ENCODE measurements around the gene EYS.
"Not testable (repeated sequence)": the region's sequence is repeated elsewhere in the genome, so short reads cannot be mapped to it uniquely, and the experiment has no call there.

EYS gene

DNA sequence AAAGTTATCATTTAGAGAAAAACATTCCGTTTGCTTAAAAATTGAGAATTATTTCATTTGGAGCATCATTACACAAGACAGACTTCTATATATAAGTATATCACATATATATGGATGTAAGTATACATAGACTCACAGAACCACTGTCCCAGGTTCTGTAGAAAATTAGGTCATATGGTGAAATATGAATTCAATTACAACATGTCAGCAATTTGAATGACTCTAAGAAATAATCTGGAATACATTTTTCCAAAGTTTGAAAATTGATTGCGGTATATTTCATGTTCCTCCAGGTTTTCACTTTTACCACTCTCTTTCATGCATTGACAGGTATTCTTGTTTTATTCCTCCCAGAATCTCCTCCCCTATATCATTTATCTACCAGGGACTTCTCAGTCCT, 1179.1 kb downstream of the EYS start:
- no peak for DNase-seq

DNA sequence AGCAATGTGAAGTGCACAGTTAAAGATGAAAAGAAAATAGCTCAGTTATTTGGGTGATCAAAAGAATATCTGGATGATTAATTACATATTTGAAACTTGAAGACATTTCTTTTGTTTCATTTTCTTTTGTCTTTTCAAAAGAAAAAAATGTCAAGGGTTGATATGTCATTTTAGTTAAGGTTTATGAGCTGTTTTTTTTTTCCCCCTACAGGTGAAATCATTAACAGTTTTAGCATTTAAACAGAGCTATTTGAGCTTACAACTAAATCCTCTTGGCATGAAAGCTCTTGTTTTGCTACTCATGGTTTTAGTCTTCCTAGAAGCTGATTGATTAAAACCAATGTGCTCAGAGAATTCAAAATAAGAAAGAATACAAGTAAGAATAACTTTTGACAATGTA, 1184.2 kb downstream of the EYS start:
- DNase-seq: no peak

DNA sequence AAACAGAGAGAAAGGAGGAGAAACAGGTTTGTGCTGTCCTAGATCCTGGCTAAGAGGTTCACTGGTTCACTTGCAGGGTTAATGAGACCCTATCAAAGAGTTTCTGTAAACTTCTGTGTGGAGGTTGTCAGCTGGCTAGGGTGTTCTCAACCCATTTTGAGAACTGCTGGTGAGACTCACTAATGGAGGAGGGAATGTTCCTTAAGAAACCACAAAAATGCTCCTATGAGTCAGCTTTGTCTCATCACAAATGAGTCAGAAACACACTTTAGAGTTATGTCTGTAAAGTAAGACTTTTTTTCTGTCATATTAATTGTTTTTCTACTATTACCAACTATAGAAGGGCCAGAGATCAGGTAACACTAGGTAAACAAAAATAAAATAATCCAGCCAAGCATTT, 1187.0 kb downstream of the EYS start:
- DNase-seq: no peak

DNA sequence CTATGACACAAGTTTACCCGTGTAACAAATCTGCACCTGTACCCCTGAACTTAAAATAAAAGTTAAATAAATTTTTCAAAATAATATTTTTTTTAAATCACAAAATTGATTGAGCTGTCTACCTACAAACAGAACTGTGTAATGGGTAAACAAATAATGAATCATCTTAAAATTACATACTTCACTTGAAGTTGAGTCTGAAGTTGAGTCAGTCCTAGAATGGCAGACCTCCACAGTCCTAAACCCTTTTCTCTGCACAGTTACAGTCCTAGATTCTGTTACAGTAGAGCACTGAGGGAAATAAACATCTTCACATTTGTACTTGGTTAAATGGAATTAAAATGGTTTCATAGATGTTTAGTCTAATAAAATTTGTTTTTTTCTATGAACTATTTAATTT, 1190.6 kb downstream of the EYS start:
- no peak for DNase-seq

DNA sequence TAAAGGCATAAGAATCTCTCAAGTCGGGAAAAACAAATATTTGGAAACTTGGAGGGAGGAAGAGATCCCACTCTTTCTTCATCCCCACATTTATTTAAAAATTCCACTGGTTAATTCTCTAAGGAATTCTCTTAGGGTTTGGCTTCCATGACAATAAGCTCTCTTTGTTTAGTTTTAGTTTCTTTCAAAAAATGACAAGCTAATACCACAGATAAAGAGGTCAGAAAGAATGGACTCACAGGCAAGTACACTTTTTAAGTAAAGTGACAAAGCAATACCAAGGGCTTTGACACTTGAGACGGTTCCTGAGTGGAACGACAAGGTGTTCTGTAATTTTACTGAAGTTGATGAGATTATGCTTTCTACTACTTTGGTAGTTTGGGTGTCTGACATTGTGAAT, 1199.4 kb downstream of the EYS start:
- no peak for DNase-seq

DNA sequence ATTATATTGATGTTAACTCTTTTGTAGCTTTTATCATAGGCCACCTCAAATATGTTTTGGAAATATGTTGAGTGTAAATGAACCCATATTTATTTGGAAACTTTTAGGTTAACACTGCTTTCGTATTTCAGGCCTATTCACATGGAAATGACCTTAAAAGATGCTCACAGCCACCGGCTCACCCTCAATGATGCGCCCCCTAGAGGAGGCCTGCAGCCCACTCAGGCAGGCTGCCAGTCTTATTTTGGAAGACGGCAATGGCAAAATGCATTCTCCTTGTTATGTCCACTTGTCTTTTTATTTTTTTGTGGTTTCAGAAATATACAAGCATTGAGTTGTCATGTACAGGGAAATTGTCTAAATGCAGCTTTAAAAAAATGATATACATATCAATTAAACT, 1201.7 kb downstream of the EYS start:
- DNase-seq: no peak

DNA sequence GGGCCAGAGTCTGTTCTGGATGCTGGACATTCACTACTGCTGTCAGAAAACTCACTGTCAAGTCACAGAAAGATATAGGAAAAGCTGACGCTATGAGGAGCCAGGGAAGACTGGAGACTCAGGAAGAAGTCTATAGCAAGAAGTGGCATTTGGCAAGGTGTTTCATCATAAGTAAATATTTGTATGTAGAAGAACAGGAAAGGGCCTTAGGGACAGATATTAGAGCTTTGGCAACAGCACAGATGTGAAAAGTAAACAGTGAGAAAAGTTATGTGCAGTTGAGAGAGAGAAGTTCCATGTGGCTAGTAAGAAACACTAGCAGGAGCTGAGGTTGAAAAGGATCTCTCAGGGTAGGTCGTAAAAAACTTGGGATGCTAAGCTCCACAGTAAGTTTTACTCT, 1202.5 kb downstream of the EYS start:
- no peak for DNase-seq

DNA sequence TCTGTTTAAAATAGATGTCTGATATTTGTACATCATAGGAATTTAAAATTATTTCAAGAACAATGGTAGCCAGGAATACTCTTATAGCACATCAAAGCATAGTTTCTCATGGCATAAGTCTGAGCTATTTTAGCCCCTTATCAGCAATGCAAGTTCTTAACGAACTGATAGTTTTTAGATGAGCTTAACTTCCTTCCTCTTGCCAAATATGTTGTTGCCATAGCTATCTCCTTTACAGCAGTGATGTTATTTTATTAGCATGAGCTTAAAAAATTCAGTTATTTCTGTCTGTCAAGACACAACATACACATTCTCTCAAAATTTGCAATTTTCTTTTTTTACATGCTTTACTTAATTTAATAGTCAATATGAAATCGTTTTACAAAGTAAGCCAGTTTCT, 1204.2 kb downstream of the EYS start:
- DNase-seq: no peak

DNA sequence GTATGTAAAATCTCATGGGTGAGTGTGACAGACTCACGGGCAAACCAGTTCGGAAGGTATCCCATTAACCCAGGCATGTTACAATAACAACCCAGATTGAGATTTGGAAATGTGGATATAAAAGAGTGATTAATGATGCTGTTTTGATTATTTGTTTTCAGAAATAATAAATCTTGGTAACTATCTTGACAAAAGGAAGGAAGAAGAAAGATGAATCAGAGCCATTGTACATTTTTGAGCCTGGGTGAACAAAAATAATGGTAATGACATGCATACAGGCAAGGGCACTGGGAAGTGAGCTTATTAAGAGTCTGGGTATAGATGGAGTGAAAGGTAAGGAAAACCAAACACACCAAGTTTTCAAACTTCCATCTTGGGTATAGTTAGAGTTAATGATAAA, 1209.4 kb downstream of the EYS start:
- no peak for DNase-seq

DNA sequence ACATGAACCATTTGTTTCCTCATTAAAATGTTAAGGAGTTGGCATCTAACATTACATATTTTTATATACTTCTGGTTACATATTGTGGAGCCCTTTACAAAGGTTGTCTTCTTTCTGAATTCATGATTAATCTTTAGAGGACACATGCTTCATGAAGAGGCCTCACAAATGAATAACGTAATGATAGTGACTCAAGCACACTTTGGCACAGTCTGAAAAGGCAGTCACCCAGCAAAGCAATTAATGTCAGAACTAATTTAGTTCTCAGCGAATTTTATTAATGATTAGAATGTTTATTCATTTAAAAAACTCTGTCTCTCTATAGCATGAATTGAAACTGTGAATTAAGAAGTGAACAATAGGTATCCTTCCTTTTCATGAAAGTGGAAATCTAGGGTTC, 1217.3 kb downstream of the EYS start:
- no peak for DNase-seq

DNA sequence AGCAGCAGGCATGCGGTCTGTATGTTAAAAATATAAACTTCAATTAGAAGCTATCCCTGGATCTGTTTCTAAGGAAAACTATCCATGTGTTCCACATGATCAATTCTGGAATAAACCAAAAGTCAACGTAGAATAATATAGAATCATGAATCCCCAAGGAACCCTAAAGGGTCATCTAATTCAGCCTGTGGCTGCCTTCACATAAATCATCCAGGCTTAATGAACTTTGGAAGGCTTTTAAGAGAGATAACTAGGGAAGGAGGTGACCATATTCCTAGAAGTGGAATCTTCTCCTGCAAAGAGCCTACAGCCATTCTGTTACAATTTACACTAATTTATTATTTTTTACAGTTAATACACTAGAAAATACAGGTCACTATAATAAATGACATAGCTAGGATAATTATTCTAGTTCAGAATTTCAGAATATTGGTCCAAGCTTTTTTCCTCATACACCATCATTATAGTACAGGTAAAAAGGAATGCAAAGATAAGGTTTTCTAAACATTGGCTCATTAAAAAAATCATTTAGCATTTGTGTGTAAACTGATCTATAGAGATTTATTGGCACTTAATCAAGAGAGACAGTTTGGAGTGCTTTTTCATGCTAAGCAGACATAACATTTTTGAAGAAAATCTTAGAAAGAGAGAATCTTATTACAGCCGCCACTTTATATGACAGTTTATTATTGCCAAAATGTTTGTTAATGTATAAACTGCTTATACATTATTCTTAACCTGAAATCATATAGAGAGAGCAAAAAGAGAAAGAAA, 1220.3 kb downstream of the EYS start:
- no peak for DNase-seq

DNA sequence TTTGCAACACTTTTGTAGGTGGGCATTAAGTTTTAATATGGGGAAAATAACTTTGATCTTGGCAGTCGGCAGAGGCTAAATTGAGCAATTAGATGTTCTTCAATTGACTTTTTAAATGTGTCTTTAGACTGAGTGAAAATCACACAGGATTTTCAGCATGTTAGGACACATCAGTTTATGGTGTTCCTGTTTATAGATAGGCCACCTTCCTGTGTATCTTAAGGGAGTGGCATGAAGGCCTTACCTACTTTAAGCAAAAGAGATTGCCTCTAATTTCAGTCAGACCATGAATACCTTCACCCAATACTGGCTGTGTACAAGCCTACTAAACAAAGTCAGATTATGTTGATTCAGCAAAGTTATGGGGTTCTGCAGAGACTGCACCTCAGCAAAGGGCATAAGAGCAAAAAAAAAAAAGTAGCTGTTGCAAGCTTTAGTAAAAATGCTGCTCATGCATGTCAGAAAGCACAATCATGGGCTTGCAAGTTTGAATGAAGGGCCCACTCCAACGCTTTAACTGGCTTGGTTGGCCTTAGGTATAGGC, 1223.0 kb downstream of the EYS start:
- no peak for DNase-seq

DNA sequence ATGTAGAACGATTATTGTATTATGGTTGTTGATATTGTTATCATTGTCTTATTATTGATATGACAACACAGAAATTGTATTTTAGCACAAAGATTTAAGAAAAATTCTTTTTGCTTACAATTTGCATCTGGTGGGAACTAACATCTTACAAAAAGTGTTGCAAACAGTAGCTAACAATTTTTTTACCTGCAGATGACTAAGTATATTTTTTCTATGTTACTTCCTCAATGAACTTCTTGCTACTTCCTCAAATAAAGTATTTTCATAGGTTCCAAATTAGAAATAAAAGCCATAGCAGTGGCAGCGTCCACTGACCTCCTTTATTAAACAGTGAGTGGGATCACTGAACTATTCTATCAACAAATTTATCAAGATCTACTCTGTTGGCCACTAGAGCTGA, 1224.4 kb downstream of the EYS start:
- DNase-seq: no peak

DNA sequence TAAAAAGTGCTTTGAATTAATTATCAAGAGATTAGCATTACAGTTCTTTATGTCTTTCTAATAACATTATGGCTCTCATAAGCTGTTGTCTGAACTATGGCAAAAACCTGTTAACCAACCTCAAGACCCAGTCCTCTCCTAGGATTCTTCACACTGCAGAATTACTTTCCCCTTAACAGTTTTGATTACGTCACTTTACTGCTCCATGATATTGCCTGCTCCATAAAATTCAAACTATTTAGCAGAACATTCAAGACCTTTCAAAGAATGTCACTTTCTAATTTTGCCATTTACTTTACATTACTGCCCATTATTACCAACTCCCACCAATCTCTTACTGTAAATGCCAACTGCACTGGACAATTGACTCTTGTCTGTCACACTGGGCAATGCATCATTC, 1227.9 kb downstream of the EYS start:
- DNase-seq: no peak

DNA sequence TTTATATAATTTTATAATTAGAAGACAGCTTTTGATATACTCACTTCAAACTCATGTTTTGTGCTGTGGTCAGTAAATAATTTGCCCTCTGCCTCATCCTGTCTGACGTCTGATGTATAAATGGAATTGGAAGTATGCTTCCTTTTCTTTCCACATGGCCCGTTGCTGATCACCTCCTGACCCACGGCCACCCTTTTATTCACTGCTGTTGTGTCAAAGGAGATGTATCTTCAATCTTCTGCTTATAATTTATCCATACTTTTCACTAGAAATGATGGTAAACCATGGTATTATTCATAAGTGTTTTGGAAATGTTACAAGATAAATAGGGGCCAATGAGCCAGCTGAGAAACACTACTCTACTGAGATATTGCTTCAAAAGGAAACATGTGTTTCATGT, 1229.6 kb downstream of the EYS start:
- DNase-seq: no peak

DNA sequence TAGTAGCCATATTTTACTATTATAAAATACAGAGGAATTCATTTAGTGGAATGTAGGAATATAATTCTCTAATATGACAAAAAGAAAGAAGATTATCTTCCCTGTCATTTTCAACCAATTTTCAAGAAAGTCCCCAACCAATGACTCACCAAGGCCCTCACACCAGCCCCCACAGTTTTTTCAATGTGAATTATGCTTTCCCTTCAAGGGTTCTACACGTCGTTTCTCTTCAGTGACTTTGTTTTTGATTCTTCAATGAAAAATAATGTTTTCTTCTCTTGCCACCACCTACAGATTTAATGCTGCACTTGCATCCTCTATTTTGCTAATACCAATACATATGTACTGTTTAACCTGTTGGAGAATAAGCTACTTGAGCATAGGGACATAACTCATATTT, 1230.1 kb downstream of the EYS start:
- no peak for DNase-seq

DNA sequence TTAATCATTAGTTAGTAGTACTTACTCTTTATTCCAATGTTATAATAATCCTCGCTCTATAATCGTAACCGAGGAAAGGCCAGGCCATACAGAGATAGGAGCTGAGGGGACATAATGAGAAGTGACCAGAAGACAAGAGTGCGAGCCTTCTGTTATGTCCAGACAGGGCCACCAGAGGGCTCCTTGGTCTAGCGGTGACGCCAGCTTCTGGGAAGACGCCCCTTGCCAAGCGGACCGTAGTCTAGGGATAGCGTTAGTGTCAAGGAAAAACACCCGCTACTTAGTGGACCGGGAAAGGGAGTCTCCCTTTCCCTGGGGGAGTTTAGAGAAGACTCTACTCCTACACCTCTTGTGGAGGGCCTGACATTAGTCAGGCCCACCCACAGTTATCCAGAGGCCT, 1237.6 kb downstream of the EYS start:
- DNase-seq: not testable (repeated sequence)

DNA sequence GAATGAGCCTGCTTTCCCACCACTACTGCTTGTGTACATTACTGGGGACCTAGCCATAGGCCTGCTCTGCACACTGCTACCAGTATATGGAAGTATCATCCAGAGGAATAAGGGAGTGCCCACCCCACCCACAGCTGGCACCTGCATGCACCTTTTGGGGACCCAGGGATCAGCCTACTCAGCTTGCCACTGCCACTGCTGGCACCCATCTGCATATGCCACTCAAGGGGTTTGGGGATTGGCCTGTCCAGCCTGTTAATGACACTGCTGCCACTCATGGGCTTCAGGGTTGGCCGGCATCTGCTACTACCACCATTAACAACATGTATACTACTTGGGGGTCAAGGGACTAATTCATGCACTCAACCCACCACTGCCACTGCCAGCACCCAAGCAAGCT, 1239.4 kb downstream of the EYS start:
- DNase-seq: no peak

DNA sequence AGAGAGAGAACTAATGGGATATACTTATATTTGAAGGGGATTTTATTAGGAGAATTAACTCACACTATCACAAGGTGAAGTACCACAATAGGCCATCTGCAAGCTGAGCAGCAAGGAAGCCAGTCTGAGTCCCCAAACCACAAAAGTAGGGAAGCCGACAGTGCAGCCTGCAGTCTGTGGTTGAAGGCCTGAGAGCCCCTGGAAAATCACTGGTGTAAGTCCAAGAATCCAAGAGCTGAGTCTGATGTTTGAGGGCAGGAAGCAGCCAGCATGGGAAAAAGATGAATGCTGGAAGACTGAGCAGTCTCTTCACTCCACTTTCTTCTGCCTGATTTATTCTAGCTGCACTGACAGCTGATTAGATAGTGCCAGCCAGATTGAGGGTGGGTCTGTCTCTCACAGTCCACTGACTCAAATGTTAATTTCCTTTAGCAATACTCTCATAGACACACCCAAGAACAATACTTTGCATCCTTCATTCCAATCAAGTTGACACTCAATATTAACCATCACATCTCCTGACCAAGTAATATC, 1247.5 kb downstream of the EYS start:
- no peak for DNase-seq

DNA sequence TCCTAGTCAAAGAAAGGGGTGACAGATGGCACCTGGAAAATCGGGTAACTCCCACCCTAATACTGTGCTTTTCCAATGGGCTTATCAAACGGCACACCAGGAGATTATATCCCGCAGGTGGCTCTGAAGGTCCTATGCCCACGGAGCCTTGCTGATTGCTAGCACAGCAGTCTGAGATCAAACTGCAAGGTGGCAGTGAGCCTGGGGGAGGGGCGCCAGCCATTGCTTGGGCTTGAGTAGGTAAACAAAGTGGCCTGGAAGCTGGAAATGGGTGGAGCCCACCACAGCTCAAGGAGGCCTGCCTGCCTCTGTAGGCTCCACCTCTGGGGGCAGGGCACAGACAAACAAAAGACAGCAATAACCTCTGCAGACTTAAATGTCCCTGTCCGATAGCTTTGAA, 1258.9 kb downstream of the EYS start:
- not testable (repeated sequence) for DNase-seq

DNA sequence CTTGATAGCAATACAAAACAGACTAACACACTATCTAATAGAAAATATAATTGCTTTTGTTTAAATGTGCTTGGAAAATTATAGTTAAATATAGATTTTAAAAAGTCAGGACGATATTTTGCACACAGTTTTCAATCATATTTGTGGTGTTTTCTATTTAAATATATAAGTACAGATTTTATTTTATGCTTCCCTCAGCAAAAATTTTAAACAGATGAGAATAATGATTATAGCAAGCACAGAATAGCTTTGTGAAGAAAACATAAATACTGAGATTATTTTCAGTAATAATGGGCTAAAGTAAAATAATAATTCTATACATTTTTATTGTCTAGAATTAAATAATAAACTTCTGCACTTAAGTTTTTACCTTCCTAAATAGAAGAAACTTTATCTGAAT, 1262.0 kb downstream of the EYS start:
- no peak for DNase-seq

DNA sequence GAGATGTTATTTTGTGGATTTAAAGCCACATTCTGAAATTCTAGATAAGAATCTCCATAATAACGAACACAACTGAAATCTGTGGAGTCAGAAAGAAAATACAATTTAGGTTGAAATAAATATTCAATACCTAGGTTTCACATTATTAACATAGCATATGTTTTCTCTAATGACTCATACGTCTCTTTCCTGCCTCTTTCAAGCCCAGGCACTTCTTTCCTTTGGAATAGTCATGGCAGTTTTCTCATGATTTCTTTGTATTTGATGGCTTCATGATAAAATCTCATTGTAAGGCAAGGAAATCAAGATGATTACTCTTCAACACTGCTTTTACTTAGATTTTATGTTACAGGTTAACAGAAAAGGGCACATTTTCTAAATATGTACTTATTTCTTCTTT, 1267.8 kb downstream of the EYS start:
- no peak for DNase-seq

DNA sequence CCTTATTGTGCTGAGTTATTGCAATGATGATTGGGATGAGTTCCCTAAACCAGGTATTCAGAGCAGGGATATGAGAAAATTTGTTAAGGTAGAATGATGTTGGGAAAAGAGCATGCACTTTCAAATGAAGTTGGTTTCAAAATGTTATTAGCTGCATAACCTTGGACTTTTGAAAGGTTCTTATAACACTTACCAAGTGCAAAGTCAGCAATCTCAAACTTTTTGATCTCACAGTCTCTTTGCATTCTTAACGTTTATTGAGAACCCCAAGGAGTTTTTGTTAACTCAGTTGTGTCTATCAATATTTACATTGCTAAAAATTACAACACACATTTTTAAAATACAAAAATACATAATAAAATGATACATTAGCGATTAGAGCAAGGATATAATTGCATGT, 1269.0 kb downstream of the EYS start:
- no peak for DNase-seq

DNA sequence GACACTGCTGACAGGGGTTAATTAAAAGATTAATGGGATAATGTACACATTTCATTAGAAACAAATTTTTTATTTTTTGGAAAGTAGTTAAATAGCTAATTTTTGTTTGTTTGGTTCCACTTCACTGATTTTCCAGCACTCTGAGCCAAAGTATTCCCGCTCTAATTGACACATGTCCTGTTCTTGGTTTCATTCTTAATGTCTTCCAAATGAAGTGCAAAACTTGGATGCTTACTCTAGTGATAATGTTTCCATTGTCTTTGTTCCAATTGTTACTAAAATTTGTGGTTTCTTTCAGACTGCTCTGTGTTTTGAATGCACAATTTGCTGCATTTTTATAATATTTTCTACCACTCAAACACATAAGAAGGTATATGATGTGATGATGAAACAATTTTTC, 1277.1 kb downstream of the EYS start:
- no peak for DNase-seq

DNA sequence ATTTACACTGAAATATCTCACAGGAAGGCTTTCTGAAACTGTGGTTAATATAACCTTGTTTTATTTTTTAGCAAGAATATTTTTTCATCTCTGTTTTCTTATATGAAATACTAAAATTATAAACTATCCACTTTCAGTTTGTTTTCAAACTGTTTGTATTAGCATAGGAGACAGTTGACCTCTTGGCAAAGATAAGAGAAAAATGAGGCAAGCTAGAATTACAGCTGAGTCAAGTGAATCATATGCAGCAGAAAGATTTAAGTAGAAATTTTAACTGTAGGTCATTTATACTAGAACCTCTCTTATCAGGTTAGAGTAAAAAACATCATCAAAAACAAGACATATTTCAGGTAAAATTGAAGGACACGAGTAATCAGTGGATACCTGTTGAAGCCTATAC, 1278.8 kb downstream of the EYS start:
- DNase-seq: no peak
